ENCODE data around the gene WDR83.
"Not testable (repeated sequence)": the region's sequence is repeated elsewhere in the genome, so short reads cannot be mapped to it uniquely, and the experiment has no call there.

WDR83 gene

DNA sequence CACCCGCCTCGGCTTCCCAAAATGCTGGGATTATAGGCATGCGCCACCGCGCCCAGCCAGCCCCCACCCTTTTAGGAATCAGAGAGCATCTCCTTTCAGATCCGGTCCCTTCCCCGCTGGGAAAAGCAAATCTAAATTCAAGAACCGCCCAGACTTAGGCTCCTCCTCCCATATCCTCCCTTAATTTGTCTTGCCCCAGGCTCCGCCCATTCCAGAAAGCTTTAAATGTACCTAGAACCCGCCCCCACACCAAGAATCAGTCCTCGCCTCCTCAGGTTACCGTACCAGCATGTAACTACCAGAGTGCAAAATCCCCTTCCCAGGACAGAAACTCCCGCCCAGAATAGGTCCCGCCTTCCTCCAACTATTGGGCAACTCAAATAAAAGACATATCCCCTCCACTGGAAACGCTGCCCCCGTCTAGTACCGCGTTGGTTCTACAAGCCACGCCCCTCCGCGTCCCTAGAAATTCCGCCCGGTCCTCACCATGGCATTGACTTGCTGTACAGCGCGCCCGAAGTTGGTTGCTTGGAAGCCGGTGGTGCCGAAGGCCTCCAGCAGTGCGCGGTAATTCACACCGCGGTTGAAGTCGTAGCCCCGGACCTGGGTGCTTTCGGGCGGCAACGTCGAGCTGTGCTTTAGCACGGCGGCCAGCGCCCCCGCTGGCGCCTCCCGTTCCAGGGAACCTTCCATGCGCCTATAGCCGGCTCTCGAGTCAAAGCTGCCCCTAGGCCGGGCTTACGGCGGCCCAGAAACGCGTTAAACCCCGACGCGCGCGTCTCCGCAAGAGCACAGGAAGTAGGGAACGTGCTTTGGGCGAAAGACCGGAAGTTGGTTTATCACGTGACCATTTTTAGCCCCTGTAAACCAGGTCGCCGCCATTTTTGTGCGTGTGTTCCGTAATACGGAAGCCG, 14.7 kb downstream of the WDR83 start, which contains the start of gene DHPS:
TSS of gene DHPS (minus strand) at position 807 of the 914 bp plus-strand sequence. CDS start at position 693, 114 bp downstream.
- no peaks in the 10 kb centered on the region for H3K27me3 Mint-ChIP-seq
- H3K4me1 Mint-ChIP-seq (ENCODE audit: low read depth in 2 of 2): peaks cover 20 to 24% of the 10 kb centered on the region in 2 donors
- DNase-seq: peak; percentile 83 to 90 (median 87)
- H3K27ac Mint-ChIP-seq: peak within 1 kb of the TSS; percentile 88 to 91
- peak; percentile 81 for ATAC-seq (replicated peaks)
- H3K36me3 Mint-ChIP-seq (ENCODE audit: insufficient read depth): peaks cover 61% of the 10 kb centered on the region
- no peaks in the 10 kb centered on the region for H3K9me3 Mint-ChIP-seq
- peak within 1 kb of the TSS; percentile 92 to 94 for H3K4me3 Mint-ChIP-seq

- Mint-ChIP-seq H3K4me1 (ENCODE audit: low read depth in 2 of 2) (peaks cover 8 to 10% of the 10 kb centered on the region in 2 donors), H3K36me3 (ENCODE audit: insufficient read depth) (peaks cover 26% of the 10 kb centered on the region), H3K27me3 (no peaks in the 10 kb centered on the region), H3K27ac (no peak overlapping the region), H3K9me3 (no peaks in the 10 kb centered on the region), H3K4me3 (no peak overlapping the region)
- ATAC-seq (replicated peaks) (no peak), DNase-seq (no peak)
Measured at GRCh38 chr19:12685831-12686230, 19.2 kb downstream of the WDR83 start.

- no peak within 1 kb of the TSS for H3K4me3 Mint-ChIP-seq
- no peak within 1 kb of the TSS for H3K27ac Mint-ChIP-seq
- ATAC-seq (replicated peaks) (no peak), DNase-seq (no peak)
- no peaks in the 10 kb centered on the region for H3K9me3 Mint-ChIP-seq
- H3K4me1 Mint-ChIP-seq (ENCODE audit: low read depth in 2 of 2): peaks cover 0 to 3% of the 10 kb centered on the region in 2 donors
- no peaks in the 10 kb centered on the region for H3K27me3 Mint-ChIP-seq
- H3K36me3 Mint-ChIP-seq (ENCODE audit: insufficient read depth): peaks cover 10% of the 10 kb centered on the region
Measured at GRCh38 chr19:12687496-12688196, 21.0 kb downstream of the WDR83 start, which contains the start of gene GNG14. GNG14 (plus strand) TSS chr19:12687998; CDS start chr19:12688049, 51 bp downstream.

DNA sequence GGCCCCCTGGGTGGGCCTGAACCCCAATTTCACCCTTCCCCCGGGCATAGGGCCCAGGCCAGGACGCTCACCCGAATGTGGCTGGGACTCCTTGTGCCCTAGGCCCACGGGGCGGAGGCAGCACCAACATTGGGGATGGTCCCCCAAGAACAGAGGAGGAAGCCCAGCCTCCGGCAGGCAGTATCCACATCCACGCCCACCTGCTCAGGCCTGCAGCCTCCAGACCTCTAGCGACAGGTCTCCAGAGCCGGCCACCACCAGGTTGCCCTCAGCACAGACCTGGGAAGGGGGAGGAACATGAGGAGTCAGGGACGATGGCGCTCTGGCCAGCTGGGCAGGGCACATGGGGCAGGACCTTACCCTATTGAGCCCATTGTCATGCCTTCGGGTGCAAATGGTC, 22.4 kb downstream of the WDR83 start:
- H3K4me1 Mint-ChIP-seq (ENCODE audit: low read depth in 2 of 2): peaks cover 0 to 3% of the 10 kb centered on the region in 2 donors
- H3K9me3 Mint-ChIP-seq: no peaks in the 10 kb centered on the region
- H3K27me3 Mint-ChIP-seq: no peaks in the 10 kb centered on the region
- H3K4me3 Mint-ChIP-seq: no peak overlapping the region
- DNase-seq (no peak), ATAC-seq (replicated peaks) (no peak)
- peaks cover 3% of the 10 kb centered on the region for H3K36me3 Mint-ChIP-seq (ENCODE audit: insufficient read depth)
- H3K27ac Mint-ChIP-seq: no peak overlapping the region

DNA sequence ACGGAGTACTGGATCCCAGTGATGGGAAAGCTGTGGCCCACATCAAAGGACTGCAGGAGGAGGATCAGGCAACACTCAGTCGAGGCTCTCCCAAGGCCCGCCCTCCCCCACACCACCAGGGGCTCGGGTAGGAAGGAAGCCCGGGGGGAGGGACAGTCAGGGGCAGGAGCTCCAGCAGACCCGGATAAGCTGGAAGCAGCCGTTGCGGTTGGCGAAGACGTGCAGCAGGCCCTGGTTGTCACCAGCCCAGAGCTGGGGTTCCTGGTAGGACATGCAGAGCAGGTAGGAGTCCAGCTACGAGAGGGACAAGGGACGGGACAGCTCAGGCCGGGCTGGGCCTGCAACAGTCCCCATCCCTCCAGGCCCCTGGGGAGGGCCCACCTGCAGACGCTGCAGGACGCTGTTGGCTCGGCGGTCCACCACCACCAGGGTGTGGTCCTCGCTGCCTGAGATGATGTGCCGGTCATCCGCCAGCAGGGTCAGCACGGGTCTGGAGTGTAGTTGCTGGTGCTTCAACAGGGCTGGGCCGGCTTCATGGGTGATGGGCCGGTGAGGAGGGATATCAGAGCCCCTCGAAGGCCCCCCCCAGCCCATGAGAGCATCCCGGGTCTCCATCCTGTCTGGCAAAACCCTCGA, 23.1 kb downstream of the WDR83 start:
- Mint-ChIP-seq H3K4me1 (ENCODE audit: low read depth in 2 of 2) (peaks cover 0 to 3% of the 10 kb centered on the region in 2 donors), H3K4me3 (no peak overlapping the region), H3K9me3 (no peaks in the 10 kb centered on the region), H3K27ac (peak overlapping the region in 1 of 2 donors; percentile 57), H3K27me3 (no peaks in the 10 kb centered on the region), H3K36me3 (ENCODE audit: insufficient read depth) (peaks cover 3% of the 10 kb centered on the region)
- no peak for ATAC-seq (replicated peaks)
- no peak for DNase-seq

DNA sequence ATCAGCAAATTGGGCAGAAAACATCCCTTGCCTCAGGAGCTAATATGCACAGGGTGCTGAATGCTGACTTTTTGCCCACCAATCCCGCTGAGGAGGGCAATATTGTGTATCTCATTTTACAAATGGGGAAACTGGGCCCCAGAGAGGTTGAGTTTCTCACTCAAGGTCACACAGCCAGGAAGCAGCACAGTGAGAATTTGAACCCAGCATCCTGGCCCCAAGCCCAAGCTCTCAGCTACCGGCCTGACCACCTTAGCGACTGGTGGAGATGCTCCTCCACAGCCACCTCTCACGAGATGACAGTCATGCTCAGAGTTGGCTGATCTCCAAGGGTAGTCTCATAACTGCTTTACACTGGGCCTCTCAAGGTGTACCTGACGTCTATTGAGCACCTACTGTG, 26.4 kb downstream of the WDR83 start:
- Mint-ChIP-seq H3K4me1 (ENCODE audit: low read depth in 2 of 2) (peaks cover 0 to 3% of the 10 kb centered on the region in 2 donors), H3K36me3 (ENCODE audit: insufficient read depth) (peaks cover 11% of the 10 kb centered on the region), H3K4me3 (no peak overlapping the region), H3K27ac (no peak overlapping the region), H3K27me3 (no peaks in the 10 kb centered on the region), H3K9me3 (no peaks in the 10 kb centered on the region)
- DNase-seq (no peak), ATAC-seq (replicated peaks) (no peak)

DNA sequence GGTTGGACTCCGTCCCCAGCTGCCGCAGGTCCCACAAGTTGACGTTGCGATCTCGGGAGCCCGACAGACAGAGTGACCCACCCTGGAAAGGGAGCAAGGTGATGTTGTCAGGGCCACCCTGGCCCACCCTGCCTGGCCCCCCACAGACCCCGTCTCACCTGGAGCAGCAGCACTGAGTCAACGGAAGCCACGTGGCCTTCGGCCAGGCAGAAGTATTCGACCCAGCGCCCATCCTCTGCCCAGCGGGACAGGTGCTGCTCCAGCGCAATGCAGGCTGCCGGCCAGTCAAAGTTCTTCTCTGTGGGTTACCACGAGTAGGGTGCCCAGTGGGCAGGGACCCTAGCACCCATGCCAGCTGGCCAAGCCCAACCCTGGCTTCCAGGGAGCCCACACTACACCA, 28.0 kb downstream of the WDR83 start:
- DNase-seq (no peak), ATAC-seq (replicated peaks) (no peak)
- Mint-ChIP-seq H3K9me3 (no peaks in the 10 kb centered on the region), H3K4me1 (ENCODE audit: low read depth in 2 of 2) (peaks cover 0 to 3% of the 10 kb centered on the region in 2 donors), H3K36me3 (ENCODE audit: insufficient read depth) (peaks cover 11% of the 10 kb centered on the region), H3K4me3 (no peak overlapping the region), H3K27ac (no peak overlapping the region), H3K27me3 (no peaks in the 10 kb centered on the region)

GRCh38 chr19:12695096-12695495, 28.5 kb downstream of the WDR83 start:
- Mint-ChIP-seq H3K9me3 (no peaks in the 10 kb centered on the region), H3K36me3 (ENCODE audit: insufficient read depth) (peaks cover 11% of the 10 kb centered on the region), H3K4me3 (peak overlapping the region in 1 of 2 donors; percentile 89), H3K27me3 (no peaks in the 10 kb centered on the region), H3K4me1 (ENCODE audit: low read depth in 2 of 2) (peaks cover 0 to 3% of the 10 kb centered on the region in 2 donors), H3K27ac (no peak overlapping the region)
- ATAC-seq (replicated peaks) (no peak), DNase-seq (no peak)

DNA sequence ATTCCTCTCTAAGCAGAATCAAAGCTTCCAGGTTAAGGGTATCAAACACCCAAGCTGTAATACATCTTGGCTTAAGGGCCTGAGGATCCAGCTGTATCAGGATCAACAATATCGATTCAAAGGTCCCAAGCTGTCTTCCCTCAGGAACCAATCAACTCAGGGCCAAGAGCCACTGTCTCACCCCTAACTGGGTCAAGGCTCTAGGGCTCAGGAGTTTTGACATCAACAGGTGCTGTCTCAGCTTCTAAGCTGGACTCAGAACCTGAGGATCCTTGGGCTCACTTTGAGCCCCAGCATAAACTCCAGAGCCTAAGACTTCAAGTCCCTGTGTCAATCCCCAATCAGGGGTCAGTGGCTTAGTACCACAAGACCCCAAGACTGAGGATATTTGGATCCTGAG, 28.9 kb downstream of the WDR83 start:
- Mint-ChIP-seq H3K36me3 (ENCODE audit: insufficient read depth) (peaks cover 11% of the 10 kb centered on the region), H3K27ac (peak overlapping the region in 1 of 2 donors; percentile 96), H3K4me3 (peak overlapping the region; percentile 86 to 89), H3K9me3 (no peaks in the 10 kb centered on the region), H3K27me3 (no peaks in the 10 kb centered on the region), H3K4me1 (ENCODE audit: low read depth in 2 of 2) (peaks cover 0 to 3% of the 10 kb centered on the region in 2 donors)
- no peak for DNase-seq
- ATAC-seq (replicated peaks): no peak

GRCh38 chr19:12695997-12696365, 29.4 kb downstream of the WDR83 start:
- peak; percentile 21 for ATAC-seq (replicated peaks)
- no peaks in the 10 kb centered on the region for H3K9me3 Mint-ChIP-seq
- no peak for DNase-seq
- H3K4me3 Mint-ChIP-seq: peak overlapping the region; percentile 86 to 89
- H3K27ac Mint-ChIP-seq: peak overlapping the region; percentile 96 to 97
- H3K4me1 Mint-ChIP-seq (ENCODE audit: low read depth in 2 of 2): peaks cover 0 to 3% of the 10 kb centered on the region in 2 donors
- peaks cover 13% of the 10 kb centered on the region for H3K36me3 Mint-ChIP-seq (ENCODE audit: insufficient read depth)
- no peaks in the 10 kb centered on the region for H3K27me3 Mint-ChIP-seq

DNA sequence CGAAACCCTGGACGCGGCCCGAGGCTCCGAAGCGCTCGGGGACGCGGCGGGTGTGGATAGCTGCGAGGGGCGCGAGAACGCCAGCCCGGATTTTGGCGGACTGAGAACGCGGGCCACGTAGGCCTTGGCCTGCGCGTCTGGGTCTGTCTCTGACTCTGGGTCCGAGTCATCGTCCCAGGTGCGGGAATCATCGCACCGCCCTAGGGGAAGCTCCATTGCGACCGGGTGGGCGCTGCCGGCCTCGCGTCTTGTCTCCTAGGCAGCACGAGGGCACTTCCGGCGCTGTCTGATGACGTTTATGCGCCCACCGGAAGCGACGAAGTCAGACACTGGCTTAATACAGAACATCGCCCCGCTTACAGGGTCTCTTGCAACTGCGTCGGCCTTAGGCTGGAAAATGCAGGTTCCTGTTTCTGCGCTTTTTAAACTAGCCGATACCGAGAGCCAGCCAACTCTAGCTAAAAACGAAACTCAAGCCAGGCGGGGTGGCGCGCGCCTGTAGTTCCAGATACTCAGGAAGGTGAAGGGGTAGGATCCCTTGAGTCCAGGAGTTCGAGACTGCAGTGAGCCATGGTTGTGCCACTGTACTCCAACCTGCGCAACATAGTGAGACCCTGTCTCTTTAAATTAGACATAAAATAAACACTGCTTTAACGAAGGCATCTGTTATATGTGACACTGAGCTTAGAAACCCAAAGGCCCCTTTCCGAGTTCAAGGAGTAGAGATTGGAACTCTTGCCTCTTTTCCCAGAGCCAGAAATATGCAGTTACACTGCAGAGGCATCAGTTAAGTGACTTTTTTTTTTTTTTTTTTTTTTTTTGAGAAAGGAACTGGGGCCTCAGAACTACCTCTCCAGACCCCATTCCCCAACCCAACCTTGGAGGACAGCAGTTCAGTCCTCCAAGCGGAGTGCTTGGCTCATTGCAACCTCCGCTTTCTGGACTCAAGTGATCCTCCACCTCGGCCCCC, 30.0 kb downstream of the WDR83 start, which contains the start of gene FBXW9:
TSS of gene FBXW9 (minus strand) at position 266 of the 970 bp plus-strand sequence. CDS start at position 216, 50 bp downstream.
- H3K36me3 Mint-ChIP-seq (ENCODE audit: insufficient read depth): peaks cover 18% of the 10 kb centered on the region
- H3K27me3 Mint-ChIP-seq: no peaks in the 10 kb centered on the region
- peak within 1 kb of the TSS; percentile 96 to 97 for H3K27ac Mint-ChIP-seq
- H3K4me3 Mint-ChIP-seq: peak within 1 kb of the TSS; percentile 86 to 89
- peaks cover 0 to 2% of the 10 kb centered on the region in 2 donors for H3K4me1 Mint-ChIP-seq (ENCODE audit: low read depth in 2 of 2)
- DNase-seq (peak; percentile 98 to 99 (median 98)), ATAC-seq (replicated peaks) (peak; percentile 97)
- no peaks in the 10 kb centered on the region for H3K9me3 Mint-ChIP-seq

- H3K4me1 Mint-ChIP-seq (ENCODE audit: low read depth in 2 of 2); H3K27me3 Mint-ChIP-seq; DNase-seq; ATAC-seq (replicated peaks); H3K9me3 Mint-ChIP-seq: not testable (repeated sequence)
- Mint-ChIP-seq H3K4me3 (peak overlapping the region in 1 of 2 donors; percentile 89), H3K36me3 (ENCODE audit: insufficient read depth) (peaks cover 22% of the 10 kb centered on the region), H3K27ac (peak overlapping the region in 1 of 2 donors; percentile 62)
Measured at GRCh38 chr19:12697425-12697824, 30.8 kb downstream of the WDR83 start.
